ENCODE results near the gene PDZD2.
A peak's percentile ranks its signal among the peaks of the same experiment; 100 is the strongest.
"Not testable (repeated sequence)": the region's sequence is repeated elsewhere in the genome, so short reads cannot be mapped to it uniquely, and the experiment has no call there.

Gene PDZD2

DNA sequence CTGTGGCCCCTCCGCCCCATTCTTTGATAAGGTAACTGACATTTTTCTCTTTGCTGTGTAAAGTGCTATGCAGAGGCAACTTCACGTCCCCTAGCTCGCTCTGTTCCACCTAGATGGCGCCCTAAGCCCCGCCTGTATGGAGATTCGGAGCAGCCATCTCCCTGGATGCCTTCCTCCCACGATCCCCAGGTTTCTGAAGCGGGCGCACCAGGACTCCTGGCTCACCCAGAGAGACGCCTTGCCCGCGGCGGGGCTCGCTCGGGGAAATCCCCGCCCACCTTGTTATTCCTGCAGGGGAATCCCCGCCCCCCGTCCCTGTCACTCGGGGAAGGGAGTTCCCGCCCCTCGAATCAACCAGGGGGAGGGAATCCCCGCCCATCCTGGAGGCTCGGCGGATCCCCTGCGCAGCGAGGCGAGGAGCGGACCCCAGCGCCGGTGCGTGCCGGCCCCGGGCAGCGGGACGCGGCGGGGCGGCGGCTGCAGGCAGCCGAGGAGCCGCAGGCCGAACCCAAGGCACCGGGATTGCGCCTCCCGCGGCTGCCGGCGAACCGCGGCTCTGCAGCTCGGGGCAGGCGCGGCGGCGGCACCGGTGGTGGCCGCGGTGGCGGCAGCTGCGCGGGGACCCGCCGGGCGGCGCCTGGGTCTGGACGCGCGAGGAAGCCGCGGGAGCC, at the start of gene PDZD2:
TSS of gene PDZD2 (plus strand) at position 384 of the 671 bp plus-strand sequence.
- FAIRE-seq (peak; percentile 91), DNase-seq (ENCODE audit: insufficient read length, low spot score) (peak; percentile 94)

- DNase-seq (ENCODE audit: insufficient read length, low spot score) (no peak), FAIRE-seq (no peak)
Observed at GRCh38 chr5:31593665-31594064, 45.3 kb upstream of the PDZD2 start.

DNA sequence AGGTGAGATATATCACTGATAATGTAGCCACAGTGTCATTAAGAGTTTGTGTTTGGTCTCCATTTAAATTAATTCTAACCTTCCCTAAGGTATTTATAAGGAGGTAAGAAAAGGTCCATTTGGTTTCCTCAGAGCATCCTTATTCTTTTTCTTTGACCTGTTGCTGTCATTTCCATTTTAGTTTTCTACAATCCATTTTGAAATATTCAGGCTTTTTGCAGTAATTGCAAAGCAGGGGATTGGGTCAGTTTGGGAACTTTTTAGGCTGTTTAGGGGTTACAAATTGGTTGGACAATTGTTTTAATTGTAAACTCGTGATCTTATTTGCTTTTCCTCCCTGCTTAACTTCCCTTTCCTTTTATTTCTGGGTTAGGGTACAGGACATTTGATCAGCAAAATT, 42.6 kb upstream of the PDZD2 start:
- DNase-seq (ENCODE audit: insufficient read length, low spot score) (no peak), FAIRE-seq (no peak)

- DNase-seq (ENCODE audit: insufficient read length, low spot score) (no peak), FAIRE-seq (no peak)
Observed at GRCh38 chr5:31598640-31599611, 40.0 kb upstream of the PDZD2 start.

GRCh38 chr5:31602305-31602704, 36.6 kb upstream of the PDZD2 start:
- DNase-seq (ENCODE audit: insufficient read length, low spot score); FAIRE-seq: not testable (repeated sequence)

GRCh38 chr5:31604240-31604639, 34.7 kb upstream of the PDZD2 start:
- no peak for DNase-seq (ENCODE audit: insufficient read length, low spot score)
- FAIRE-seq, result no peak

DNA sequence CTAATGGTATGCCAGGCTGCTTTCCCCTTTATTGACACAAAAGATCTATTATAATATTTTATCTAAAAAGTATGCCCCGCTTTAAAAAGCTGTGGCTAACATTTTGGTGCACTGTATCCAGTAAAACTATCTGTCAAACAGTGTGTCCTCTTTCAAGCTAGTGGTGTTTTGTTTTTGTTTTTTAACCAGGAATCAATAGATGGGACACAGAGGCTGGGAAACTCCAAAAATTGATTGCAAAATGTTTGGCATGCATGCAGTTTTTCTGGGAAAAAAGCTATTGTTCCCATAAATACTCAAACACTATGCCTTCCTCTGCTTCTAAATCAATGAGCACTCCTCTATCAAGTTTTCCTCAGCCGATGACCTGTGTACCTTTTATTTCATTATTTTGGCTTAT, 34.3 kb upstream of the PDZD2 start:
- DNase-seq (ENCODE audit: insufficient read length, low spot score), result no peak
- no peak for FAIRE-seq

DNA sequence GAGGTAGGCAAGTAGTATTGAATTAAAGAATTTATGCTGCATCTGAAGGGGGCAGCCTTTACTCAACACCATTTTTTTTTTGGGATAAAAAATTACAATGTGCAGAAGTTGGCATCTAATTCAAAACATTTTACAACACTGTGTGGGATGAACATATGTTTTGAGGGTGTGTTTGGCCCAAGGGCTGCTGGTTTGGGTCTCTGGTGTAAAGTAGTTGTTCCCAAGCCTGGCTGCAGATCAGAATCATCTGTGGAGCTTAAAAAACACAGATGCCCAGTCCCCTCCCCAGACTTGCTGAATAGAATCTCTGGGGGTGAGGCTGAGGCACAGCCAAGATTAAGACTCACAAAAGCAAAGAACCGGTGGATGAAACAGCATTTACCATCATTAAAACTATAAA, 33.0 kb upstream of the PDZD2 start:
- FAIRE-seq (no peak), DNase-seq (ENCODE audit: insufficient read length, low spot score) (no peak)

DNA sequence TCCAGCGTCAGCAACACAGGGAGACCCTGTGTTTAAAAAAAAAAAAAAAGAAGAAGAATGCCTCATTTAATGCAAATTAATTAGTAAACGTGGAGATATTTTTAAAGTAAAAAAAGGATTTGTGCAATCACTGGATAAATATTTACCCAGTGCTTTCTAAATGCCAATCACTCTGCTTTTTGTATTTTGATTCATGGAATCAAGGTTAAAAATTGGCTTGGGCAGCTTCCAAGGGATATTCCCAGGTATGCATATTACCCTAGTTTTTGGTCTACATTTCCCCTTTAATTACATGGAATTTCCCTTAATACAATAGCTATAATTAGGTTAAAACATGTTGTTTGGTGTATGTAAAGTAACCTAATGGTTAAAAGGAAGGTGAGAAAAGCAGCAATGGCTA, 31.4 kb upstream of the PDZD2 start:
- no peak for DNase-seq (ENCODE audit: insufficient read length, low spot score)
- FAIRE-seq, result no peak

- DNase-seq (ENCODE audit: insufficient read length, low spot score) (no peak), FAIRE-seq (no peak)
Observed at GRCh38 chr5:31611002-31611401, 27.9 kb upstream of the PDZD2 start.

- DNase-seq (ENCODE audit: insufficient read length, low spot score) (no peak), FAIRE-seq (no peak)
Observed at GRCh38 chr5:31613651-31614050, 25.3 kb upstream of the PDZD2 start.

GRCh38 chr5:31614151-31615020, 24.5 kb upstream of the PDZD2 start:
- DNase-seq (ENCODE audit: insufficient read length, low spot score) (no peak), FAIRE-seq (no peak)

- no peak for FAIRE-seq
- DNase-seq (ENCODE audit: insufficient read length, low spot score), result no peak
Observed at GRCh38 chr5:31617867-31618266, 21.1 kb upstream of the PDZD2 start.

GRCh38 chr5:31620026-31620425, 18.9 kb upstream of the PDZD2 start:
- no peak for DNase-seq (ENCODE audit: insufficient read length, low spot score)
- no peak for FAIRE-seq

DNA sequence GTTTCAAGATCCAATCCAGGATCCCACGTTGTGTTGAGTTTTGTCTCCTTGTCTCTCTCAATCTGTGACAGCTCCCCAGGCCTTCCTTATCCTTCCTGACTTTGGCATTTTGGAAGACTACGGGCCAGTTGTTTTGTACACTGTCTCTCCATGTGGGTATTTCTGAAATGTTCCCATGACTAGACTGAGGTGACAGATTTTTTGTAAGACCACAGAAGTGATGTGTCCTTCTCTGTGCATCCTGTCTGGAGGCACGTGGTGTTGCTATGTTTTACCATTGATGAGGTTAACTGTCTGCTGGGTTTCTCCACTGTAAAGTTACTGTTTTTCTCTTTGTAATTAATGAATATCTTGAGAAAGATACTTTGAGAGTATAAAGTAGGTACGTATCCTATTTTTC, 15.7 kb upstream of the PDZD2 start:
- FAIRE-seq (no peak), DNase-seq (ENCODE audit: insufficient read length, low spot score) (no peak)

DNA sequence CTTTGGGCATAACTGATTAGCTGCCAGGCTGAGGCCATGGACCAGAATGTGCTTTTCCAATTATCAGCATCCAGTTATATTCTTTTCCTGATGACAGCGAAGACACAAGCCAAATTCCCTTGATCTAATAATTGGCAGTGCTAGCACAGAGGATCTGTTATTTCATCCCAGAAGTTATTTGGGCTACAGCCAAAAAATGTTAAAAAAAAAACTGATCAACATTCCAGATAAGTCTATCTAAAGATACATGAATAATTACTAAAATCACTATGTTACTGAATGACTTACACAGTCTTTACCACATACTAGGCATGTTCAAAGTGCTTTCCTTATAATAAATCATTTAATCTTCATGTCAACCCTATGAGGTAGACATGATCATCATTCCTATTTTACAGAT, 13.5 kb upstream of the PDZD2 start:
- DNase-seq (ENCODE audit: insufficient read length, low spot score) (no peak), FAIRE-seq (no peak)

- FAIRE-seq, result no peak
Observed at GRCh38 chr5:31626156-31626555, 12.8 kb upstream of the PDZD2 start.

DNA sequence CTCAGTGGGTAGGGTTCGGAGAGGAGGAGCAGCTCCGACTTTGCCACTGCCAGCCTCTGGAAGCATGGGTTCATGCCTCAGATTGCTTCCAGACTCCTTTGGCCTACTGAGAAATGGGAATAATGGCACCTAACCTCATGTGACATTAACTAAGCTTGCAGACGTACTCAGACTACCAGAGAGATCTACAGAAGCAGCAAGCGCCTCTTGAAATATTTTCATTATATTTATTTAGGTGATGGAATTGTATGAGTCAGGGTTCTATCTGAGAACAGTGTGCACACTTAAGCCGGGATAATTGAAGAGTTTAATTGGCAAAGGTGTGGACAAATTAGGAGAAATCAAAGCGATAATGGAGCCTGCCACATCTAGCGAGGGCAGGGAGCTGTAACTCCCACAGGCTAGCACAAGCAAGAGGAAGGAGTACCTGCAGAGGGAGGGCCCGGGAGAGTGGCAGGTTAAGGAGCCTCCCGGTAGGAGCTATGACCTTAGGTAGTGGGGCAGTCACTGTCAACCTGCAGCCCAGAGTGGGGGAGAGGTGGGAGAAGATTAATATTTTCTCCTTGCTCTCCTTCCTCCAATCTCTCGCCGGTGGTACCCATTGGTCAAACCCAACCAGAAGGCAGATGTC, 12.2 kb upstream of the PDZD2 start:
- FAIRE-seq (no peak), DNase-seq (ENCODE audit: insufficient read length, low spot score) (no peak)

More at GRCh38 chr5:31626156-31626555, 12.8 kb upstream of the PDZD2 start:
- no peak for DNase-seq (ENCODE audit: insufficient read length, low spot score)

- FAIRE-seq (peak; percentile 66), DNase-seq (ENCODE audit: insufficient read length, low spot score) (no peak)
Observed at GRCh38 chr5:31630931-31631330, 8.0 kb upstream of the PDZD2 start.

- FAIRE-seq, result no peak
- DNase-seq (ENCODE audit: insufficient read length, low spot score), result no peak
Observed at GRCh38 chr5:31632460-31632859, 6.5 kb upstream of the PDZD2 start.
